PC-3 (cell line): ENCODE measurements around the gene ZMYND11.

ENCODE experiments used
- EZH2 ChIP-seq: fragments of 300-600 bp; sonication (generic); IDR thresholded peaks from one replicate; pipeline ENCODE4 v1.6.1; 2017; ENCODE audit warnings: antibody characterized with exemption, mild to moderate bottlenecking, low read length; ENCODE audit not compliant: unreplicated experiment
- EZH2phosphoT487 ChIP-seq: fragments of 300-600 bp; sonication (generic); IDR thresholded peaks from 2 replicates; pipeline ENCODE4 v1.6.1; 2018; ENCODE audit warnings: mild to moderate bottlenecking, antibody characterized with exemption, low read length, borderline replicate concordance
- TF ChIP-seq, protein P1 (sequence below): fragments of 300-600 bp; sonication (generic); conservative IDR thresholded peaks from 2 replicates; pipeline ENCODE4 v1.5.1; 2017; ENCODE audit warnings: antibody characterized with exemption, low read depth, mild to moderate bottlenecking, low read length

DNA sequence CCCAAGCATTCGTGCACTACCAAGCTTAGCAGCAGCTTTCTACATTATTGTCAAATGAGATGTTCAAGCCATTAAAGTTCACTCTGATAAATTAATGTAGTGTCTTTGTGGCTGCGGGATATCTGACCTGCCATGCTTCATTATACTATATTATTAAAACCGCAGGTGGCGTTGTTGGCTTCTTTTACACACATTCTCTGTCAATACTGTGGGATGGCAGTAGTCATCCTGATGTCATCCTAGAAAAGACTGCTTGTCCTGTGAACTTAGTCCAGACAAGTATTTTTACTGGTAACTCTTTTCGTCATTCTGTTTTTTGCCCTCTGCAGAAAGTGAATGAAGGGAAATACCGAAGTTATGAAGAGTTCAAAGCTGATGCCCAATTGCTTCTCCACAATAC is 103.9 kb downstream of the ZMYND11 start:
- TF ChIP-seq, protein P1, sequence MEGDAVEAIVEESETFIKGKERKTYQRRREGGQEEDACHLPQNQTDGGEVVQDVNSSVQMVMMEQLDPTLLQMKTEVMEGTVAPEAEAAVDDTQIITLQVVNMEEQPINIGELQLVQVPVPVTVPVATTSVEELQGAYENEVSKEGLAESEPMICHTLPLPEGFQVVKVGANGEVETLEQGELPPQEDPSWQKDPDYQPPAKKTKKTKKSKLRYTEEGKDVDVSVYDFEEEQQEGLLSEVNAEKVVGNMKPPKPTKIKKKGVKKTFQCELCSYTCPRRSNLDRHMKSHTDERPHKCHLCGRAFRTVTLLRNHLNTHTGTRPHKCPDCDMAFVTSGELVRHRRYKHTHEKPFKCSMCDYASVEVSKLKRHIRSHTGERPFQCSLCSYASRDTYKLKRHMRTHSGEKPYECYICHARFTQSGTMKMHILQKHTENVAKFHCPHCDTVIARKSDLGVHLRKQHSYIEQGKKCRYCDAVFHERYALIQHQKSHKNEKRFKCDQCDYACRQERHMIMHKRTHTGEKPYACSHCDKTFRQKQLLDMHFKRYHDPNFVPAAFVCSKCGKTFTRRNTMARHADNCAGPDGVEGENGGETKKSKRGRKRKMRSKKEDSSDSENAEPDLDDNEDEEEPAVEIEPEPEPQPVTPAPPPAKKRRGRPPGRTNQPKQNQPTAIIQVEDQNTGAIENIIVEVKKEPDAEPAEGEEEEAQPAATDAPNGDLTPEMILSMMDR, result peak; percentile 58
- TF ChIP-seq EZH2 (no peak), EZH2phosphoT487 (no peak)
